Measurements from ENCODE around the gene GPC5. TPM values are rescaled to one million over a fixed set of nuclear protein-coding genes. Genes with fewer than 3 reads are reported as not detected.

GPC5 gene
- total RNA-seq, 1 experiment from 2014 or later: 0.15 TPM

GRCh38 chr13:91978571-91978970, 580.1 kb downstream of the GPC5 start:
- Mint-ChIP-seq H3K4me1 (no peaks in the 10 kb centered on the region), H3K36me3 (ENCODE audit: insufficient read depth in 1 of 3, low read depth in 3 of 3) (no peaks in the 10 kb centered on the region), H3K27ac (no peak overlapping the region), H3K9me3 (peaks cover 7 to 10% of the 10 kb centered on the region in 2 experiments; a peak in 4 of 5 replicates), H3K27me3 (ENCODE audit: low read depth) (no peaks in the 10 kb centered on the region), H3K4me3 (no peak overlapping the region)
- Histone ChIP-seq H3K9me3 (ENCODE audit: control insufficient read depth, low read depth, low read length) (no peaks in the 10 kb centered on the region), H3K27me3 (ENCODE audit: insufficient read depth, low read length) (no peaks in the 10 kb centered on the region), H2BK12ac (ENCODE audit: insufficient read length, low read depth, low read length) (no peak overlapping the region), H3K79me1 (ENCODE audit: insufficient read depth, low read depth, low read length, poor library complexity, severe bottlenecking) (no peaks in the 10 kb centered on the region), H3K18ac (ENCODE audit: insufficient read length, low read depth, low read length) (no peak overlapping the region), H2AK5ac (ENCODE audit: insufficient read length, low read length) (no peak overlapping the region), H3K4me1 (ENCODE audit: insufficient read depth, low read length) (no peaks in the 10 kb centered on the region), H4K20me1 (ENCODE audit: control insufficient read depth, insufficient read depth, insufficient read length) (no peaks in the 10 kb centered on the region), H3K79me2 (ENCODE audit: insufficient read depth, low read length) (no peaks in the 10 kb centered on the region), H4K5ac (ENCODE audit: insufficient read length, low read depth, low read length) (no peak overlapping the region), H2AFZ (ENCODE audit: low read length) (no peak overlapping the region), H3K23ac (ENCODE audit: insufficient read length, low read depth, low read length) (no peak overlapping the region), H3K23me2 (ENCODE audit: insufficient read length, low read depth, low read length, poor library complexity, severe bottlenecking) (no peaks in the 10 kb centered on the region), H3K9ac (ENCODE audit: extremely low read depth, insufficient read length, low read length) (no peak overlapping the region), H4K8ac (replicated peaks; ENCODE audit: insufficient read length, low read depth, low read length) (no peak overlapping the region), H3K14ac (ENCODE audit: insufficient read depth, low read length) (no peak overlapping the region), H3K4me2 (ENCODE audit: insufficient read depth, insufficient read length, low read length) (no peak overlapping the region), H2BK20ac (ENCODE audit: low read depth, low read length, poor library complexity, severe bottlenecking) (no peak overlapping the region), H2BK120ac (ENCODE audit: low read depth, low read length, poor library complexity, severe bottlenecking) (no peak overlapping the region), H2BK5ac (ENCODE audit: insufficient read length, low read length) (no peak overlapping the region), H2BK15ac (ENCODE audit: low read depth, low read length) (no peak overlapping the region), H3T11ph (ENCODE audit: low read length) (no peak overlapping the region), H3K56ac (ENCODE audit: insufficient read length, low read depth, low read length) (no peak overlapping the region), H3K4ac (ENCODE audit: low read depth, low read length) (no peak overlapping the region), H3K27ac (ENCODE audit: insufficient read length, low read depth, low read length) (no peak overlapping the region), H4K91ac (ENCODE audit: insufficient read length, low read depth, low read length) (no peak overlapping the region)
- DNase-seq: no peak
- TF ChIP-seq, protein P1, sequence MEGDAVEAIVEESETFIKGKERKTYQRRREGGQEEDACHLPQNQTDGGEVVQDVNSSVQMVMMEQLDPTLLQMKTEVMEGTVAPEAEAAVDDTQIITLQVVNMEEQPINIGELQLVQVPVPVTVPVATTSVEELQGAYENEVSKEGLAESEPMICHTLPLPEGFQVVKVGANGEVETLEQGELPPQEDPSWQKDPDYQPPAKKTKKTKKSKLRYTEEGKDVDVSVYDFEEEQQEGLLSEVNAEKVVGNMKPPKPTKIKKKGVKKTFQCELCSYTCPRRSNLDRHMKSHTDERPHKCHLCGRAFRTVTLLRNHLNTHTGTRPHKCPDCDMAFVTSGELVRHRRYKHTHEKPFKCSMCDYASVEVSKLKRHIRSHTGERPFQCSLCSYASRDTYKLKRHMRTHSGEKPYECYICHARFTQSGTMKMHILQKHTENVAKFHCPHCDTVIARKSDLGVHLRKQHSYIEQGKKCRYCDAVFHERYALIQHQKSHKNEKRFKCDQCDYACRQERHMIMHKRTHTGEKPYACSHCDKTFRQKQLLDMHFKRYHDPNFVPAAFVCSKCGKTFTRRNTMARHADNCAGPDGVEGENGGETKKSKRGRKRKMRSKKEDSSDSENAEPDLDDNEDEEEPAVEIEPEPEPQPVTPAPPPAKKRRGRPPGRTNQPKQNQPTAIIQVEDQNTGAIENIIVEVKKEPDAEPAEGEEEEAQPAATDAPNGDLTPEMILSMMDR (conservative IDR thresholded peaks at IDR 0.05): no peak

All from H9 (cell line).